IMR-90 (cell line): ENCODE data around the gene OR4D11. TPM values are rescaled to one million over a fixed set of nuclear protein-coding genes. Genes with fewer than 3 reads are reported as not detected.

ENCODE experiments used
- MAZ ChIP-seq: IDR thresholded peaks from 2 replicates; pipeline ENCODE4 v1.6.1; 2012; ENCODE audit warnings: low read depth, mild to moderate bottlenecking, low read length, improper control_type of control experiment, moderate library complexity, borderline replicate concordance
- NFE2L2 ChIP-seq: fragments of 150-350 bp; IDR thresholded peaks from 2 replicates; pipeline ENCODE4 v1.6.1; 2016; ENCODE audit warnings: low read depth, mild to moderate bottlenecking, low read length
- SMC3 ChIP-seq: fragments of 150-350 bp; IDR thresholded peaks from 2 replicates; pipeline ENCODE4 v1.6.1; 2016; ENCODE audit warnings: low read depth, mild to moderate bottlenecking, antibody characterized with exemption, low read length, moderate library complexity
- polyA plus RNA-seq, 3 experiments: library from polyadenylated mRNA; depleted of rRNA; stranded (reverse); fragments of >200 nt; gene quantifications; 2 replicates each; pipeline ENCODE4 v1.2.3, GENCODE V29; 2012; ENCODE audit warnings: low replicate concordance in 1 of 3
- total RNA-seq: library from RNA; depleted of rRNA; stranded (reverse); fragments of >200 nt; gene quantifications from 2 replicates; pipeline ENCODE4 v1.2.3, GENCODE V29; 2012

Gene OR4D11
- total and polyA plus RNA-seq, 2 of the 4 experiments (the other 2 are of a cell fraction) = not detected

DNA sequence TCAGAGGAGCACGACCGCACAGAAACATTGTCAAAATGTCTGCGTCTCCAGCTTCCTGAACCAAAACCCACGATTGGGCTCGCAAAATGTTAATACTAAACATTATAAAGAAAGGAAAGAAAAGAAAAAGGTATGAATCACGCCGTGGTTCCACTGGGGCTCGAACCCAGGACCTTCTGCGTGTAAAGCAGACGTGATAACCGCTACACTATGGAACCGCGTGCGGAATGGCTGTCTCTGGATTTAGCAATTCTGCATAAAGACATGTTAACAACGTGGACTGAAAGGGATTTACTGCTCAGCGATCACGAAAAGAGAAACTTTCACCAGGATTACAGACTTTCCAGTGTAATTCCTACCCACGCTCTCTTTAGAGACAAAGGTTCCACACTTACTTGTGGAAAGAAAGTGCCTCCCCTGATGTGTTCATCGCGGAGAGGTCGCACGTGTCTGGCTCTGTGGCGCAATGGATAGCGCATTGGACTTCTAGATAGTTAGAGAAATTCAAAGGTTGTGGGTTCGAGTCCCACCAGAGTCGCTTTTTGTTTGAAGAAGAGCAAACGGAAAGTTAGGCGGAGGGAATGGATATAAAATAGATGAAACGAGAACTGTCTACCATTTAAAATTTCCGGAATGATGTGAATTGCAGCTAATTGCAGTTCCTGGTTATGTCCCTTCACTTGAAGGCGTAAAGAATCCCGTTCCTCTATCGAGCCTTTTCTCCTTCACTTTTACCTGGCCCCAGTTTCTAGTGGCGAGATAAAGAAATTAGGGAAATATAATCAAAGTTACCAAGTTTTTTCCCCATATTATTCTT is 47.7 kb downstream of the OR4D11 start (continued):
- TF ChIP-seq MAZ (no peak; the same call in 1 of the 2 replicates), SMC3 (no peak), NFE2L2 (no peak)
